Ishikawa (cell line): Measurements from ENCODE around the gene BIN1.

Experiments used
- CEBPB ChIP-seq: IDR thresholded peaks from 2 replicates; pipeline ENCODE4 v1.6.1; 2012
- EGR1 ChIP-seq: IDR thresholded peaks from 2 replicates; pipeline ENCODE4 v1.6.1; 2012
- EP300 ChIP-seq: IDR thresholded peaks from 2 replicates; pipeline ENCODE4 v1.6.1; 2012; ENCODE audit warnings: borderline replicate concordance
- REST ChIP-seq: IDR thresholded peaks from 2 replicates; pipeline ENCODE4 v1.6.1; 2012; ENCODE audit warnings: low read depth, mild to moderate bottlenecking
- TAF1 ChIP-seq: IDR thresholded peaks from 2 replicates; pipeline ENCODE4 v1.6.1; 2012; ENCODE audit warnings: low read depth, mild to moderate bottlenecking
- YY1 ChIP-seq: IDR thresholded peaks from 2 replicates; pipeline ENCODE4 v1.6.1; 2012; ENCODE audit warnings: low read depth

- TF ChIP-seq EP300 (no peak), CEBPB (no peak), TAF1 (no peak), EGR1 (no peak), YY1 (no peak), REST (no peak)
Measured at GRCh38 chr2:127055786-127056076, 51.2 kb downstream of the BIN1 start.
